ENCODE results near the gene CDH7.

Gene CDH7

DNA sequence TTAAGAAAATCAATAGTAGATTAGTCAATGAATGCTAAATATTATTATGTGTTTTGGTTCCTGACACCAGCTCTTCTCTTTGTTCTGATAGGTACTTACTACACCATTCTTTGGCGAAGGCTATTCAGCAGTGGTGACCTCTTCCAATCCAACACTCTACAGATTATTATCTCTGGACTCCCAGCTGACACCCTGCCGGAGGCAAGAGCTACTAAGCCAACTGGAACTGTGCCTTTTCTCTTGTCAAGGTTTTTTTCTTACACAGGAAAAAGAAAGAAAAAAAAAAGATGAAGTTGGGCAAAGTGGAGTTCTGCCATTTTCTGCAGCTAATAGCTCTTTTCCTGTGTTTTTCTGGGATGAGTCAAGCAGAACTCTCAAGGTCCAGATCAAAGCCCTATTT lies 11.7 kb downstream of the CDH7 start:
- no peak for DNase-seq (ENCODE audit: low read depth)
- TF ChIP-seq, protein P1, sequence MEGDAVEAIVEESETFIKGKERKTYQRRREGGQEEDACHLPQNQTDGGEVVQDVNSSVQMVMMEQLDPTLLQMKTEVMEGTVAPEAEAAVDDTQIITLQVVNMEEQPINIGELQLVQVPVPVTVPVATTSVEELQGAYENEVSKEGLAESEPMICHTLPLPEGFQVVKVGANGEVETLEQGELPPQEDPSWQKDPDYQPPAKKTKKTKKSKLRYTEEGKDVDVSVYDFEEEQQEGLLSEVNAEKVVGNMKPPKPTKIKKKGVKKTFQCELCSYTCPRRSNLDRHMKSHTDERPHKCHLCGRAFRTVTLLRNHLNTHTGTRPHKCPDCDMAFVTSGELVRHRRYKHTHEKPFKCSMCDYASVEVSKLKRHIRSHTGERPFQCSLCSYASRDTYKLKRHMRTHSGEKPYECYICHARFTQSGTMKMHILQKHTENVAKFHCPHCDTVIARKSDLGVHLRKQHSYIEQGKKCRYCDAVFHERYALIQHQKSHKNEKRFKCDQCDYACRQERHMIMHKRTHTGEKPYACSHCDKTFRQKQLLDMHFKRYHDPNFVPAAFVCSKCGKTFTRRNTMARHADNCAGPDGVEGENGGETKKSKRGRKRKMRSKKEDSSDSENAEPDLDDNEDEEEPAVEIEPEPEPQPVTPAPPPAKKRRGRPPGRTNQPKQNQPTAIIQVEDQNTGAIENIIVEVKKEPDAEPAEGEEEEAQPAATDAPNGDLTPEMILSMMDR (conservative IDR thresholded peaks at IDR 0.05; ENCODE audit: control insufficient read depth, insufficient read depth, low read depth, low read length) = no peak
- no peak overlapping the region for H3K4me3 ChIP-seq (ENCODE audit: control insufficient read depth, low read depth, low read length)

- H3K4me3 ChIP-seq (ENCODE audit: control insufficient read depth, low read depth, low read length) = no peak overlapping the region
- TF ChIP-seq, protein P1 (conservative IDR thresholded peaks at IDR 0.05; ENCODE audit: control insufficient read depth, insufficient read depth, low read depth, low read length) = no peak
- no peak for DNase-seq (ENCODE audit: low read depth)
Measured at GRCh38 chr18:65767406-65767805, 16.6 kb downstream of the CDH7 start.

- TF ChIP-seq, protein P1 (conservative IDR thresholded peaks at IDR 0.05; ENCODE audit: control insufficient read depth, insufficient read depth, low read depth, low read length) = no peak
- no peak overlapping the region for H3K4me3 ChIP-seq (ENCODE audit: control insufficient read depth, low read depth, low read length)
- no peak for DNase-seq (ENCODE audit: low read depth)
Measured at GRCh38 chr18:65768120-65768778, 17.4 kb downstream of the CDH7 start.

DNA sequence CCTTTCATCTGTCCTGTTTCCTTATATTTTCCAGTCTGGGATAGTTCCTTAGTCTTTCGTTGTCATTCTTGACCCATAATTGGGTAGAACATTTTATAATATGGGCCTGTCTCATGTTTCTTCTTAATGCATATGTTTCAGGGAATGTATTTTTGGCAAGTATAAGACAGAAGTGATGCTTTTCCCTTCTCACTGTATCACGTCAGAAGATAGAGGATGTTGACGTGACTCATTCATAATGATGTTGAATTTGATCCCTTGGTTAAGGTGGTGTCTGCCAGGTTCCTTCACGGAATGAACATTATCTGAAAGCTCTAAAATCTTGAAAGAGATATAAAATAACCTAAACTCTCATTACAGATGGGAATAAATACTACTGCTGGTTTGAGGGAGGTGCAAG lies 18.8 kb downstream of the CDH7 start:
- TF ChIP-seq, protein P1 (conservative IDR thresholded peaks at IDR 0.05; ENCODE audit: control insufficient read depth, insufficient read depth, low read depth, low read length) = no peak
- no peak for DNase-seq (ENCODE audit: low read depth)
- no peak overlapping the region for H3K4me3 ChIP-seq (ENCODE audit: control insufficient read depth, low read depth, low read length)

- H3K4me3 ChIP-seq (ENCODE audit: control insufficient read depth, low read depth, low read length) = no peak overlapping the region
- no peak for DNase-seq (ENCODE audit: low read depth)
- TF ChIP-seq, protein P1 (conservative IDR thresholded peaks at IDR 0.05; ENCODE audit: control insufficient read depth, insufficient read depth, low read depth, low read length) = no peak
Measured at GRCh38 chr18:65786474-65786873, 35.7 kb downstream of the CDH7 start.

DNA sequence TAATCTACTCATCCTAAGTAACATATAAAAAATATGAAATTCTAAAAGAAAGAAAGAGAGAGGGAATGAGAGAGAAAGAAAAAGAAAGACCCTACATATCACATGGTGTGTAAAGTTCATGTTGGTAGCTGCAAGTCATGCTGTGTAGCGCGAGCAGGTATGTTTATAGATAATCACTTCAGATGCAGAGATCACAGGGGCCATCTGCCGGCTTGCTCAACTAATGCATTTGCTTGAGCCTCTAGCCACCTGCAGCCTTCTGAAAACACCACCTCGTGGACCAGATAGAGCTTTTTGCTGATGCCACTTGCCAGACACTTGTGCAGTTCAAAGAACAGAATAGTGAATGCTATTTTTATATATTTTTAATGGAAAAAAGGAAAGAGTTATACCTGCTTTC lies 37.6 kb downstream of the CDH7 start:
- H3K4me3 ChIP-seq (ENCODE audit: control insufficient read depth, low read depth, low read length) = no peak overlapping the region
- TF ChIP-seq, protein P1 (conservative IDR thresholded peaks at IDR 0.05; ENCODE audit: control insufficient read depth, insufficient read depth, low read depth, low read length) = no peak
- no peak for DNase-seq (ENCODE audit: low read depth)

DNA sequence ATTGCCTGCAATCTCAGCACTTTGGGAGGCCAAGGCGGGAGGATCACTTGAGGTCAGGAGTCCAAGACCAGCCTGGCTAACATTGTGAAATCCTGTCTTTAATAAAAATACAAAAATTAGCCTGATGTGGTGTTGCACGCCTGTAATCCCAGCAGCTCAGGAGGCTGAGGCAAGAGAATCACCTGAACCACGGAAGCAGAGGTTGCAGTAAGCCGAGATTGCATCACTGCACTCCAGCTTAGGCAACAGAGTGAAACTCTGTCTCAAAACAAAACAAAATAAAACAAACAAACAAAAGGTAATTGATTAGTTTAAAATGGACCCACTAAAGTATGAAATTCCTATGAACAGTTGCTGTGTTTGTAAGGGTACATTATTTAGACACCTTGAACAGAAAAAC lies 39.8 kb downstream of the CDH7 start:
- H3K4me3 ChIP-seq (ENCODE audit: control insufficient read depth, low read depth, low read length) = no peak overlapping the region
- TF ChIP-seq, protein P1 (conservative IDR thresholded peaks at IDR 0.05; ENCODE audit: control insufficient read depth, insufficient read depth, low read depth, low read length) = no peak
- no peak for DNase-seq (ENCODE audit: low read depth)
